Epithelial cell of proximal tubule (primary cell): ENCODE measurements around the gene LRRC14B. TPM values are rescaled to one million over a fixed set of nuclear protein-coding genes. Genes with fewer than 3 reads are reported as not detected.
"Not testable (repeated sequence)": the region's sequence is repeated elsewhere in the genome, so short reads cannot be mapped to it uniquely, and the experiment has no call there.

Experiments
- DNase-seq: peaks from one replicate; pipeline ENCODE4 v3.0.0-alpha.2; 2011; ENCODE audit warnings: low read depth
- H3K4me3 ChIP-seq: 2 replicates; pipeline ENCODE4 v1.5.1; 2011; ENCODE audit warnings: low read depth, mild to moderate bottlenecking, low read length
- CTCF ChIP-seq: conservative IDR thresholded peaks from 2 replicates; pipeline ENCODE4 v1.5.1; 2012; ENCODE audit warnings: low read depth, mild to moderate bottlenecking, low read length
- total RNA-seq: library from RNA; depleted of rRNA; stranded (reverse); fragments of >200 nt; gene quantifications from 2 replicates; pipeline ENCODE4 v1.2.3, GENCODE V29; 2015

The LRRC14B gene
- total RNA-seq, 1 donor from 2014 or later = not detected

GRCh38 chr5:219991-220390 lies 28.7 kb downstream of the LRRC14B start:
- H3K4me3 ChIP-seq = peak overlapping the region; percentile 97
- no peak for DNase-seq
- no peak for TF ChIP-seq CTCF

GRCh38 chr5:222951-223715 lies 31.8 kb downstream of the LRRC14B start:
- not testable (repeated sequence) for DNase-seq, H3K4me3 ChIP-seq

GRCh38 chr5:223791-224190 lies 32.5 kb downstream of the LRRC14B start:
- DNase-seq = no peak
- H3K4me3 ChIP-seq = no peak overlapping the region
- TF ChIP-seq CTCF = no peak

- no peak for TF ChIP-seq CTCF
- no peak overlapping the region for H3K4me3 ChIP-seq
- no peak for DNase-seq
Observed at GRCh38 chr5:225334-225733, 34.0 kb downstream of the LRRC14B start.

GRCh38 chr5:227375-227774 lies 36.1 kb downstream of the LRRC14B start:
- H3K4me3 ChIP-seq, DNase-seq: not testable (repeated sequence)

GRCh38 chr5:228886-229285 lies 37.6 kb downstream of the LRRC14B start:
- no peak for TF ChIP-seq CTCF
- DNase-seq = no peak
- H3K4me3 ChIP-seq = no peak overlapping the region

- H3K4me3 ChIP-seq = no peak overlapping the region
- no peak for TF ChIP-seq CTCF
- no peak for DNase-seq
Observed at GRCh38 chr5:230711-231110, 39.4 kb downstream of the LRRC14B start.

- no peak for TF ChIP-seq CTCF
- DNase-seq = no peak
Observed at GRCh38 chr5:231661-232060, 40.4 kb downstream of the LRRC14B start.

GRCh38 chr5:233426-233825 lies 42.1 kb downstream of the LRRC14B start:
- not testable (repeated sequence) for H3K4me3 ChIP-seq, DNase-seq

More at GRCh38 chr5:231661-232060, 40.4 kb downstream of the LRRC14B start:
- H3K4me3 ChIP-seq = no peak overlapping the region
